Lower lobe of right lung (tissue), 2 donors: Measurements from ENCODE around the gene USF2. TPM values are rescaled to one million over a fixed set of nuclear protein-coding genes. Genes with fewer than 3 reads are reported as not detected.
"Not testable (repeated sequence)": the region's sequence is repeated elsewhere in the genome, so short reads cannot be mapped to it uniquely, and the experiment has no call there.

ENCODE experiments used
- ATAC-seq, 2 donors: fragments of 200-7000 bp; cut with Tn5 transposase; one replicate each; pipeline ENCODE4 v1.9.1; 2020 to 2022; ENCODE audit warnings: mild to moderate bottlenecking in 2 of 2, moderate library complexity in 2 of 2
- DNase-seq: peaks from one replicate; pipeline ENCODE4 v3.0.0-alpha.2; 2020
- H3K27ac ChIP-seq: fragments of 200-600 bp; one replicate; pipeline ENCODE4 v1.8.0; 2022
- H3K27me3 ChIP-seq: fragments of 200-600 bp; one replicate; pipeline ENCODE4 v1.8.0; 2022; ENCODE audit warnings: low read depth
- H3K36me3 ChIP-seq: fragments of 200-600 bp; one replicate; pipeline ENCODE4 v1.8.0; 2022; ENCODE audit warnings: mild to moderate bottlenecking
- H3K4me1 ChIP-seq: fragments of 200-600 bp; one replicate; pipeline ENCODE4 v1.8.0; 2022
- H3K4me3 ChIP-seq: fragments of 200-600 bp; one replicate; pipeline ENCODE4 v1.8.0; 2022; ENCODE audit warnings: mild to moderate bottlenecking
- H3K9me3 ChIP-seq: fragments of 200-600 bp; one replicate; pipeline ENCODE4 v1.8.0; 2022
- intact Hi-C: fragments of 100-400 bp; cut with DNase I; formaldehyde crosslinking; loops from one replicate; pipeline ENCODE4 v1.11.0; 2022
- total RNA-seq: library from RNA; stranded (reverse); fragmentation: NEBNext Ultra II Directional; extraction: Animal tissue kit (Norgen Biotek cat#: 25700); gene quantifications from one replicate; pipeline ENCODE4 v1.2.1, GENCODE V29; 2021
- TF ChIP-seq, protein P1 (sequence below): fragments of 200-600 bp; IDR thresholded peaks from one replicate; pipeline ENCODE4 v1.8.0; 2022; ENCODE audit warnings: antibody characterized with exemption, mild to moderate bottlenecking
- donor health status: DM: no; HTN: yes; CAD: no; lungs with severe emphysema.

USF2 gene
- total RNA-seq, 1 donor from 2014 or later = 171 TPM

DNA sequence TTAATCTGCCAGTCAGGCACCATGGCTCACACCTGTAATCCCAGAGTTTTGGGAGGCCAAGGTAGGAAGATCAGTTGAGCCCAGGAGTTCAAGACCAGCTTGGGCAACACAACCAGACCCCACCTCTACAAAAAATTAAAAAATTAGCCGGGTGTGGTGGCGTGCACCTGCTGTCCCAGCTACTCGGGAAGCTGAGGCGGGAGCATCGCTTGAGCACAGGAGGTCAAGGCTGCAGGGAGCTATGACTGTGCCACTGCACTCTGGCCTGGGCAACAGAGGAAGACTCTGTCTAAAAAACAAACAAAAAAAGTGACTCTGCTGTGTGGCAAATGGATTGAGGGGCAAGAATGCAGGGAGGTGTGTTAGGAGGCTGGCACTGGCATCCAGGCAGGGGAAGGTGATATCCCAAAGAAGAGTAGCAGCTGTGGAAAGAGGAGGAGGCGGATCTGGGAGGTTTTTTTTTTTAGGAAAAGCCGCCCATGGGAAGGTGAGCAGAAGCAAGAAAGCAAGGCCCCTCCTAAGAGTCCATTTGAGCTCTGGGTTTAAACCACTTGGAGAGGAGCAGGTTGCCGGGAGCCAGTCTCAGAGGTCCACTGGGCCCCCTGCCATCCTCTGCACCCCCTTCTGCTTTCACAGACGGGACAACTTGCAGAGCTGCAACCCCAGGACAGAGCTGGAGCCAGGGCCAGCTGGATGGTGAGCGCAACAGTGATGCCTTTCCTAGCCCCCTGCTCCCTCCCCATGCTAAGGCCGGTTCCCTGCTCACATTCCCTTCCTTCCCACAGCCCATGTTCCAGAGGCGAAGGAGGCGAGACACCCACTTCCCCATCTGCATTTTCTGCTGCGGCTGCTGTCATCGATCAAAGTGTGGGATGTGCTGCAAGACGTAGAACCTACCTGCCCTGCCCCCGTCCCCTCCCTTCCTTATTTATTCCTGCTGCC, 15.7 kb downstream of the USF2 start:
- TF ChIP-seq, protein P1, sequence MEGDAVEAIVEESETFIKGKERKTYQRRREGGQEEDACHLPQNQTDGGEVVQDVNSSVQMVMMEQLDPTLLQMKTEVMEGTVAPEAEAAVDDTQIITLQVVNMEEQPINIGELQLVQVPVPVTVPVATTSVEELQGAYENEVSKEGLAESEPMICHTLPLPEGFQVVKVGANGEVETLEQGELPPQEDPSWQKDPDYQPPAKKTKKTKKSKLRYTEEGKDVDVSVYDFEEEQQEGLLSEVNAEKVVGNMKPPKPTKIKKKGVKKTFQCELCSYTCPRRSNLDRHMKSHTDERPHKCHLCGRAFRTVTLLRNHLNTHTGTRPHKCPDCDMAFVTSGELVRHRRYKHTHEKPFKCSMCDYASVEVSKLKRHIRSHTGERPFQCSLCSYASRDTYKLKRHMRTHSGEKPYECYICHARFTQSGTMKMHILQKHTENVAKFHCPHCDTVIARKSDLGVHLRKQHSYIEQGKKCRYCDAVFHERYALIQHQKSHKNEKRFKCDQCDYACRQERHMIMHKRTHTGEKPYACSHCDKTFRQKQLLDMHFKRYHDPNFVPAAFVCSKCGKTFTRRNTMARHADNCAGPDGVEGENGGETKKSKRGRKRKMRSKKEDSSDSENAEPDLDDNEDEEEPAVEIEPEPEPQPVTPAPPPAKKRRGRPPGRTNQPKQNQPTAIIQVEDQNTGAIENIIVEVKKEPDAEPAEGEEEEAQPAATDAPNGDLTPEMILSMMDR = no peak
- no peak for ATAC-seq

DNA sequence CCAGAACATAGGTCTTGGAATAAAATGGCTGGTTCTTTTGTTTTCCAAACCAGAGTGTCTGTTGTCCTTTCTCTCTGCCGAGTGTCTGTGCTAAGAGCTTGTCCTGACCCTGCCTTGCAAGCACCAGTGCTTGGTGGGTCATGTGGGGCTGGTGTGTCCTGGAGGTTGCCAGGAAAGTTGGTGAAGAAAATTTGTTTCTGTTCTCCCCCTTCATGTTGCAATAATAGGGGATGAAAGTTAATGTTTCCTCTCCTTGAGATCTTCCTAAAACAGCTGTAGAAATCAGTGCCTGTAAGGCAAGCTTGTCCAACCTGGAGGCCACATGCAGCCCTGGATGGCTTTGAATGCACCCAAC, 16.3 kb downstream of the USF2 start:
- Histone ChIP-seq H3K27me3 (peaks cover 9% of the 10 kb centered on the region), H3K9me3 (no peaks in the 10 kb centered on the region), H3K4me3 (no peak overlapping the region), H3K4me1 (no peaks in the 10 kb centered on the region), H3K36me3 (no peaks in the 10 kb centered on the region), H3K27ac (no peak overlapping the region)
- intact Hi-C loops = no loop called here
- ATAC-seq (no peak), DNase-seq (no peak)
- TF ChIP-seq, protein P1 = no peak

More for the DNA sequence above, 15.7 kb downstream of the USF2 start:
- H3K9me3 ChIP-seq = no peaks in the 10 kb centered on the region
- no peak for DNase-seq
- peaks cover 4% of the 10 kb centered on the region for H3K36me3 ChIP-seq
- no peak overlapping the region for H3K4me3 ChIP-seq
- intact Hi-C loops = no loop called here
- peaks cover 9% of the 10 kb centered on the region for H3K27me3 ChIP-seq
- no peaks in the 10 kb centered on the region for H3K4me1 ChIP-seq
- no peak overlapping the region for H3K27ac ChIP-seq

DNA sequence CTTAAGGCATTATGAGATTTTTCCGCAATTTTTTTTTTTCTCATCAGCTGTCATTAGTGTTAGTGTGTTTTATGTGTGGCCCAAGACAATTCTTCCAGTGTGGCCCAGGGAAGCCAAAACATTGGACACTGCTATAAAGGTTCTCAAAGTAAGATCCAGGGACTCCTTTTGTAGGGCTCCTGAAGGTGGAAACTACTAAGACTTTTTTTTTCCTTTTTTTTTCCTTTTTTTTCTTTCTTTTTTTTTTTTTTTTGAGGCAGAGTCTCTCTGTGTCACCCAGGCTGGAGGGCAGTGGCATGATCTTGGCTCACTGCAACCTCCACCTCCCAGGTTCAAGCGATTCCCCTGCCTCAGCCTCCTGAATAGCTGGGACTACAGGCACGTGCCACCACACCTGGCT, 16.7 kb downstream of the USF2 start:
- H3K27ac ChIP-seq, H3K27me3 ChIP-seq, H3K4me3 ChIP-seq, H3K4me1 ChIP-seq, H3K36me3 ChIP-seq, DNase-seq, H3K9me3 ChIP-seq, intact Hi-C loops, ATAC-seq: not testable (repeated sequence)

DNA sequence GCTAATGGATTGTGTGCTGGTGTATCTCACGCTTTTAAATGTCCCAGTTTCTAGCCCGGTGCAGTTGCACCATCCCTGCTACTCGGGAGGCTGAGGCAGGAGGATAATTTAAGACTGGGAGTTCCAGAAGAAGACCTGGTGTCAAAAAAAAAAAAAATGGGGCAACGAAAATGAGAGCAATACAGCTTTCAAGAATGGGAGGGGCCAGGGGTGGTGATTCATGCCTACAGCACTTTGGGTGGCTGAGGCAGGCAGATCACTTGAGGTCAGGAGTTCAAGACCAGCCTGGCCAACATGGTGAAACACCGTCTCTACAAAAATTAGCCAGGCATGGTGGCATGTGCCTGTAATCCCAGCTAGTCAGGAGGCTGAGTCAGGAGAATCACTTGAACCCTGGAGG, 17.3 kb downstream of the USF2 start:
- H3K27ac ChIP-seq, DNase-seq, H3K4me1 ChIP-seq, H3K9me3 ChIP-seq, H3K36me3 ChIP-seq, intact Hi-C loops, H3K4me3 ChIP-seq, H3K27me3 ChIP-seq, ATAC-seq: not testable (repeated sequence)

DNA sequence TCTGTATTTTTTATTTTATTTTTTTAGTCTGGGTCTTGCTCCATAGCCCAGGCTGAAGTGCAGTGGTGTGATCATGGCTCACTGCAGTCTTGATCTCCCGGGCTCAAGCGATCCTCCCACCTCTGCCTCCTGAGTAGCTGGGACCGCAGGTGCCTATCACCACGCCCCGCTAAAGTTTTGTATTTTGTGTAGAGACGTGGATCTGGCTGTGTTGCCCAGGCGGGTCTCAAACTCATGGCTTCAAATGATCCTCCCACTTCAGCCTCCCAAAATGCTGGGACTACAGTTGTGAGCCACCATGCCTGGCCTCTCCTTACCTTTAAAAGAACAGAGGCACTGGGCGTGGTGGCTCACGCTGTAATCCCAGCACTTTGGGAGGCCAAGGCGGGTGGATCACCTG, 19.0 kb downstream of the USF2 start:
- no peak for DNase-seq
- TF ChIP-seq, protein P1 = no peak
- H3K27me3 ChIP-seq = peaks cover 9% of the 10 kb centered on the region
- H3K27ac ChIP-seq = no peak overlapping the region
- H3K4me3 ChIP-seq = no peak overlapping the region
- H3K9me3 ChIP-seq = no peaks in the 10 kb centered on the region
- H3K4me1 ChIP-seq = no peaks in the 10 kb centered on the region
- H3K36me3 ChIP-seq = no peaks in the 10 kb centered on the region
- intact Hi-C loops = no loop called here
- no peak for ATAC-seq

DNA sequence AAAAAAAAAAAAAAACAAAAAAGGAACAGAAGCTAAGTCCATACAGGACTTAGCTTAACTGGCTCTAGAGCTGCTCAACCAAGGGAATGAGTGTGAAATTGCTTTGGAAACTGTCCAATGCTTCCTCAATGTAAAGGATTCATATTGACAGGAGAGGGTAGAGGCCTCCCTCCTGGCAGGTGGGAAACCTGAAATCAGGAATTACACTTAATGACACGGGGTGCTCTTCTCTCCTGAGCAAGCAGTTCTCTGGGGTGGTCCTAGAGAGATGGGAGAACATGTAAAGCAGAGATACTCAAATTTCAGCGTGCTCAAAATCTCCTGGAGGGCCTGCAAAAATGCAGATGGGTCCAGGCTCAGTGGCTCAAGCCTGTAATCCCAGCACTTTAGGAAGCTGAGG, 19.6 kb downstream of the USF2 start:
- intact Hi-C loops = no loop called here
- ATAC-seq (no peak), DNase-seq (no peak)
- Histone ChIP-seq H3K27me3 (peaks cover 10% of the 10 kb centered on the region), H3K9me3 (no peaks in the 10 kb centered on the region), H3K36me3 (no peaks in the 10 kb centered on the region), H3K4me3 (no peak overlapping the region), H3K27ac (no peak overlapping the region), H3K4me1 (no peaks in the 10 kb centered on the region)
- TF ChIP-seq, protein P1 = no peak
